Astrocyte (in vitro differentiated cells and primary cell): ENCODE measurements around the gene ANGPTL5. TPM values are rescaled to one million over a fixed set of nuclear protein-coding genes. Genes with fewer than 3 reads are reported as not detected.

Experiments used
- DNase-seq: peaks from one replicate; pipeline ENCODE4 v3.0.0-alpha.2; 2010; ENCODE audit warnings: low read depth
- FAIRE-seq: peaks from 2 replicates; lab custom pipeline; 2011; peaks lifted over from hg19 to GRCh38; lab: Jason Lieb, UNC
- H2AFZ ChIP-seq: 2 replicates; pipeline ENCODE4 v1.6.0; 2012; ENCODE audit warnings: low read depth, low read length, inconsistent platforms
- H3K27ac ChIP-seq: 2 replicates; pipeline ENCODE4 v1.5.1; 2011; ENCODE audit warnings: low read depth, low read length, inconsistent platforms
- H3K27me3 ChIP-seq: 2 replicates; pipeline ENCODE4 v1.6.0; 2011; ENCODE audit warnings: low read length, inconsistent platforms; ENCODE audit not compliant: insufficient read depth
- H3K36me3 ChIP-seq: 2 replicates; pipeline ENCODE4 v1.5.1; 2011; ENCODE audit warnings: low read length, inconsistent platforms; ENCODE audit not compliant: insufficient read depth
- H3K4me1 ChIP-seq: 2 replicates; pipeline ENCODE4 v1.5.1; 2011; ENCODE audit warnings: low read length, inconsistent platforms; ENCODE audit not compliant: insufficient read depth
- H3K4me2 ChIP-seq: 2 replicates; pipeline ENCODE4 v1.6.0; 2012; ENCODE audit warnings: low read length, inconsistent platforms
- H3K4me3 ChIP-seq: 2 replicates; pipeline ENCODE4 v1.5.1; 2011; ENCODE audit warnings: low read depth, mild to moderate bottlenecking, low read length, inconsistent platforms; ENCODE audit not compliant: insufficient read depth
- H3K79me2 ChIP-seq: 2 replicates; pipeline ENCODE4 v1.6.0; 2012; ENCODE audit warnings: mild to moderate bottlenecking, low read length, inconsistent platforms; ENCODE audit not compliant: insufficient read depth
- H3K9ac ChIP-seq: 2 replicates; pipeline ENCODE4 v1.6.0; 2012; ENCODE audit warnings: mild to moderate bottlenecking, low read length, inconsistent platforms
- H3K9me3 ChIP-seq: 2 replicates; pipeline ENCODE4 v1.5.1; 2012; ENCODE audit warnings: low read depth, mild to moderate bottlenecking, low read length, inconsistent platforms; ENCODE audit not compliant: insufficient read depth
- H4K20me1 ChIP-seq: 2 replicates; pipeline ENCODE4 v1.6.0; 2012; ENCODE audit warnings: low read length, inconsistent platforms; ENCODE audit not compliant: insufficient read depth
- H3K27ac Mint-ChIP-seq: one replicate; pipeline ENCODE4 v1.8.0; 2021; ENCODE audit warnings: mild to moderate bottlenecking, mixed read lengths; ENCODE audit not compliant: unreplicated experiment
- H3K27me3 Mint-ChIP-seq: one replicate; pipeline ENCODE4 v1.8.0; 2021; ENCODE audit warnings: low read depth, mixed read lengths; ENCODE audit not compliant: unreplicated experiment
- H3K36me3 Mint-ChIP-seq: one replicate; pipeline ENCODE4 v1.8.0; 2021; ENCODE audit warnings: low read depth, mixed read lengths; ENCODE audit not compliant: unreplicated experiment
- H3K4me1 Mint-ChIP-seq: one replicate; pipeline ENCODE4 v1.8.0; 2021; ENCODE audit warnings: low read depth, mixed read lengths; ENCODE audit not compliant: unreplicated experiment
- H3K4me3 Mint-ChIP-seq: one replicate; pipeline ENCODE4 v1.8.0; 2021; ENCODE audit warnings: mild to moderate bottlenecking, moderate library complexity, mixed read lengths; ENCODE audit not compliant: unreplicated experiment
- H3K9me3 Mint-ChIP-seq: one replicate; pipeline ENCODE4 v1.8.0; 2021; ENCODE audit warnings: mild to moderate bottlenecking, mixed read lengths; ENCODE audit not compliant: unreplicated experiment
- CTCF ChIP-seq: IDR thresholded peaks from 2 replicates; pipeline ENCODE4 v1.5.1; 2011; ENCODE audit warnings: low read depth, mild to moderate bottlenecking, inconsistent platforms, low read length, moderate library complexity; ENCODE audit not compliant: insufficient read depth
- EZH2 ChIP-seq: IDR thresholded peaks from 2 replicates; pipeline ENCODE4 v1.6.1; 2012; ENCODE audit warnings: mild to moderate bottlenecking, low read length, inconsistent platforms; ENCODE audit not compliant: insufficient read depth
- total RNA-seq: library from RNA; stranded (reverse); gene quantifications from 2 replicates; pipeline ENCODE4 v1.2.1, GENCODE V29; 2021

ANGPTL5 gene
- total RNA-seq, 1 donor from 2014 or later = not detected

GRCh38 chr11:101914738-101915426 is 1.4 kb downstream of the ANGPTL5 start, which contains the start of gene CEP126:
CEP126 (plus strand) TSS chr11:101915010; CDS start chr11:101915285, 275 bp downstream.
- TF ChIP-seq EZH2 (no peak), CTCF (peak; percentile 12)
- Histone ChIP-seq H3K4me1 (peaks cover 18% of the 10 kb centered on the region), H3K79me2 (no peaks in the 10 kb centered on the region), H3K27ac (peak within 1 kb of the TSS; percentile 85), H3K27me3 (no peaks in the 10 kb centered on the region), H3K9me3 (no peaks in the 10 kb centered on the region), H3K4me3 (peak within 1 kb of the TSS; percentile 77), H4K20me1 (no peaks in the 10 kb centered on the region), H3K4me2 (peak within 1 kb of the TSS; percentile 98), H3K36me3 (no peaks in the 10 kb centered on the region), H3K9ac (peak within 1 kb of the TSS; percentile 84), H2AFZ (peak within 1 kb of the TSS; percentile 94)
- peak within 1 kb of the TSS; percentile 96 for H3K27ac Mint-ChIP-seq
- peak within 1 kb of the TSS; percentile 95 for H3K4me3 Mint-ChIP-seq
- H3K4me1 Mint-ChIP-seq = no peaks in the 10 kb centered on the region
- no peaks in the 10 kb centered on the region for H3K27me3 Mint-ChIP-seq
- H3K36me3 Mint-ChIP-seq = no peaks in the 10 kb centered on the region
- DNase-seq (peak; percentile 86), FAIRE-seq (no peak)
- no peaks in the 10 kb centered on the region for H3K9me3 Mint-ChIP-seq

GRCh38 chr11:101914341-101914737 is 2.0 kb downstream of the ANGPTL5 start:
- H3K36me3 Mint-ChIP-seq = no peaks in the 10 kb centered on the region
- no peak for FAIRE-seq
- Histone ChIP-seq H4K20me1 (no peaks in the 10 kb centered on the region), H3K9me3 (no peaks in the 10 kb centered on the region), H3K79me2 (no peaks in the 10 kb centered on the region), H3K27me3 (no peaks in the 10 kb centered on the region), H3K27ac (peak overlapping the region; percentile 85), H3K4me2 (peak overlapping the region; percentile 98), H3K4me1 (peaks cover 18% of the 10 kb centered on the region), H3K9ac (peak overlapping the region; percentile 84), H2AFZ (peak overlapping the region; percentile 94), H3K36me3 (no peaks in the 10 kb centered on the region), H3K4me3 (peak overlapping the region; percentile 77)
- H3K27ac Mint-ChIP-seq = peak overlapping the region; percentile 70
- H3K4me3 Mint-ChIP-seq = peak overlapping the region; percentile 95
- no peaks in the 10 kb centered on the region for H3K9me3 Mint-ChIP-seq
- H3K4me1 Mint-ChIP-seq = no peaks in the 10 kb centered on the region
- no peak for TF ChIP-seq EZH2
- TF ChIP-seq CTCF = no peak
- peak; percentile 25 for DNase-seq
- H3K27me3 Mint-ChIP-seq = no peaks in the 10 kb centered on the region

- Histone ChIP-seq H2AFZ (no peak overlapping the region), H3K4me1 (peaks cover 18% of the 10 kb centered on the region), H3K4me2 (no peak overlapping the region), H3K36me3 (no peaks in the 10 kb centered on the region), H3K79me2 (no peaks in the 10 kb centered on the region), H3K9ac (no peak overlapping the region), H3K27me3 (no peaks in the 10 kb centered on the region), H3K4me3 (no peak overlapping the region), H4K20me1 (no peaks in the 10 kb centered on the region), H3K9me3 (no peaks in the 10 kb centered on the region), H3K27ac (no peak overlapping the region)
- no peaks in the 10 kb centered on the region for H3K36me3 Mint-ChIP-seq
- FAIRE-seq = peak; percentile 56
- H3K4me1 Mint-ChIP-seq = no peaks in the 10 kb centered on the region
- no peaks in the 10 kb centered on the region for H3K27me3 Mint-ChIP-seq
- peak overlapping the region; percentile 12 for H3K27ac Mint-ChIP-seq
- H3K4me3 Mint-ChIP-seq = peak overlapping the region; percentile 95
- DNase-seq = no peak
- no peak for TF ChIP-seq EZH2
- no peak for TF ChIP-seq CTCF
- H3K9me3 Mint-ChIP-seq = no peaks in the 10 kb centered on the region
Measured at GRCh38 chr11:101913656-101914055, 2.7 kb downstream of the ANGPTL5 start.
